WI38 (cell line): Measurements from ENCODE around the gene UQCR10.
A peak's percentile ranks its signal among the peaks of the same experiment; 100 is the strongest.

Experiments used
- H3K4me3 ChIP-seq: 2 replicates; pipeline ENCODE4 v1.5.1; 2011; ENCODE audit warnings: low read depth, mild to moderate bottlenecking, control low read depth, low read length
- CTCF ChIP-seq: IDR thresholded peaks from 2 replicates; pipeline ENCODE4 v1.5.1; 2012; ENCODE audit warnings: low read depth, mild to moderate bottlenecking, control low read depth, low read length

Gene UQCR10

GRCh38 chr22:29722587-29722986, 44.6 kb upstream of the UQCR10 start:
- TF ChIP-seq CTCF = no peak
- H3K4me3 ChIP-seq = no peak overlapping the region

- no peak for TF ChIP-seq CTCF
- H3K4me3 ChIP-seq = no peak overlapping the region
These were observed 43.4 kb upstream of the UQCR10 start for GRCh38 chr22:29723766-29724165.

GRCh38 chr22:29724843-29725242, 42.3 kb upstream of the UQCR10 start:
- no peak for TF ChIP-seq CTCF
- H3K4me3 ChIP-seq = no peak overlapping the region

GRCh38 chr22:29726106-29726505, 41.1 kb upstream of the UQCR10 start:
- TF ChIP-seq CTCF = no peak
- no peak overlapping the region for H3K4me3 ChIP-seq

- H3K4me3 ChIP-seq = no peak overlapping the region
- TF ChIP-seq CTCF = no peak
These were observed 40.5 kb upstream of the UQCR10 start for GRCh38 chr22:29726512-29727130.

- no peak overlapping the region for H3K4me3 ChIP-seq
These were observed 40.0 kb upstream of the UQCR10 start for GRCh38 chr22:29727131-29727523.

GRCh38 chr22:29729161-29729560, 38.0 kb upstream of the UQCR10 start:
- TF ChIP-seq CTCF = no peak
- H3K4me3 ChIP-seq = no peak overlapping the region

More at GRCh38 chr22:29727131-29727523, 40.0 kb upstream of the UQCR10 start:
- TF ChIP-seq CTCF = peak; percentile 19
